HEK293T (cell line): ENCODE results near the gene INSL4.

ENCODE experiments used
- ARNT ChIP-seq: fragments of 450-650 bp; IDR thresholded peaks from 2 replicates; pipeline ENCODE4 v1.6.1; 2017; ENCODE audit warnings: mild to moderate bottlenecking
- BHLHE40 ChIP-seq: fragments of 450-650 bp; IDR thresholded peaks from 2 replicates; pipeline ENCODE4 v1.6.1; 2016; ENCODE audit warnings: mild to moderate bottlenecking, moderate library complexity, borderline replicate concordance
- FOXM1 ChIP-seq: fragments of 450-650 bp; IDR thresholded peaks from 2 replicates; pipeline ENCODE4 v1.6.1; 2017; ENCODE audit warnings: mild to moderate bottlenecking, borderline replicate concordance
- HDGF ChIP-seq: fragments of 450-650 bp; IDR thresholded peaks from 2 replicates; pipeline ENCODE4 v1.6.1; 2017; ENCODE audit warnings: antibody characterized with exemption, borderline replicate concordance
- SUZ12 ChIP-seq: fragments of 450-650 bp; IDR thresholded peaks from 2 replicates; pipeline ENCODE4 v1.6.1; 2016; ENCODE audit warnings: mild to moderate bottlenecking
- TARDBP ChIP-seq: fragments of 450-650 bp; IDR thresholded peaks from 2 replicates; pipeline ENCODE4 v1.6.1; 2016
- ZNF384 ChIP-seq: fragments of 450-650 bp; IDR thresholded peaks from 2 replicates; pipeline ENCODE4 v1.6.1; 2016

DNA sequence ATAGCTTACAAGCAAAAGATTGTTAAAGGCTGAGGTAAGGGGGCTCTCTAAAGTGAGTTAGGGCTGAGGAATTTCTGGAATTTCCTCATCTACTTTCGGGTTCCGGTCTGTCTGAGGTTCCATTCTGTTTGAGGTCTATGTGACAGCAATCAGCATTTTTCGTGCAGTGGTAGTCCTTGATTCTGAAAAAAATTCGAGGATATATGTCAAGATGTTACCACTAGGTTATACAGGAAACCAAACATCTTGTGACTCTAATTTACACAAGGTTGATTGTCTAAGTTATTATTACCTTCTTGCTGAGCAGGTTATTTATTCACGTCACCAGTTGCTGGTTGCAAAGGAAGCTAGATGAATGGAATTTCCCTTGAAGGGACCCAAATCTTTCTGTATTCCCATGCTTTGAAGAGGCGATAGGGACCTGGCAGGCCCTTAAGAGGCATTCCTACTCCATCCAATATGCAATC, 38.1 kb downstream of the INSL4 start:
- TF ChIP-seq FOXM1, result no peak
- no peak for TF ChIP-seq BHLHE40
- TF ChIP-seq TARDBP, result no peak
- no peak for TF ChIP-seq ARNT
- no peak for TF ChIP-seq HDGF
- TF ChIP-seq ZNF384, result no peak
- TF ChIP-seq SUZ12, result no peak
